ENCODE measurements around the gene PTPN1.
"Not testable (repeated sequence)": the region's sequence is repeated elsewhere in the genome, so short reads cannot be mapped to it uniquely, and the experiment has no call there.

Gene PTPN1

GRCh38 chr20:50482396-50482981 lies 27.7 kb upstream of the PTPN1 start:
- DNase-seq: no peak

- DNase-seq: no peak
Observed at GRCh38 chr20:50484271-50484976, 25.8 kb upstream of the PTPN1 start.

- no peak for DNase-seq
Observed at GRCh38 chr20:50487397-50487796, 22.8 kb upstream of the PTPN1 start.

- no peak for DNase-seq
Observed at GRCh38 chr20:50488236-50488806, 21.9 kb upstream of the PTPN1 start.

GRCh38 chr20:50491168-50491567 lies 19.0 kb upstream of the PTPN1 start:
- no peak for DNase-seq

- peak; percentile 93 for DNase-seq
Observed at GRCh38 chr20:50491926-50492634, 18.1 kb upstream of the PTPN1 start.

- DNase-seq: no peak
Observed at GRCh38 chr20:50493881-50494253, 16.3 kb upstream of the PTPN1 start.

- no peak for DNase-seq
Observed at GRCh38 chr20:50494428-50494827, 15.8 kb upstream of the PTPN1 start.

- peak; percentile 75 for DNase-seq
Observed at GRCh38 chr20:50496773-50497385, 13.3 kb upstream of the PTPN1 start.

- DNase-seq: peak; percentile 91
Observed at GRCh38 chr20:50498071-50498776, 12.0 kb upstream of the PTPN1 start.

GRCh38 chr20:50499938-50500337 lies 10.2 kb upstream of the PTPN1 start:
- DNase-seq: no peak

- no peak for DNase-seq
Observed at GRCh38 chr20:50501972-50502745, 8.0 kb upstream of the PTPN1 start.

- no peak for DNase-seq
Observed at GRCh38 chr20:50504231-50504823, 5.9 kb upstream of the PTPN1 start.

- no peak for DNase-seq
Observed at GRCh38 chr20:50506270-50506579, 4.0 kb upstream of the PTPN1 start.

GRCh38 chr20:50507745-50508144 lies 2.4 kb upstream of the PTPN1 start:
- not testable (repeated sequence) for DNase-seq

- peak; percentile 94 for DNase-seq
Observed at GRCh38 chr20:50508171-50508755, 1.9 kb upstream of the PTPN1 start.

GRCh38 chr20:50510706-50511542 lies 741 bp downstream of the PTPN1 start:
- no peak for DNase-seq

- DNase-seq: no peak
Observed at GRCh38 chr20:50512323-50512722, 2.1 kb downstream of the PTPN1 start.

- no peak for DNase-seq
Observed at GRCh38 chr20:50513169-50514034, 3.2 kb downstream of the PTPN1 start.

- DNase-seq: no peak
Observed at GRCh38 chr20:50514035-50514337, 3.8 kb downstream of the PTPN1 start.

Data from NCI-H226 (cell line).